IPS-NIHi7 (cell line): ENCODE results near the gene ST3GAL2.

Source experiments
- DNase-seq: peaks from one replicate; pipeline ENCODE4 v3.0.0; 2012; ENCODE audit warnings: mixed read lengths; ENCODE audit errors: extremely low spot score

ST3GAL2 gene, protein sequence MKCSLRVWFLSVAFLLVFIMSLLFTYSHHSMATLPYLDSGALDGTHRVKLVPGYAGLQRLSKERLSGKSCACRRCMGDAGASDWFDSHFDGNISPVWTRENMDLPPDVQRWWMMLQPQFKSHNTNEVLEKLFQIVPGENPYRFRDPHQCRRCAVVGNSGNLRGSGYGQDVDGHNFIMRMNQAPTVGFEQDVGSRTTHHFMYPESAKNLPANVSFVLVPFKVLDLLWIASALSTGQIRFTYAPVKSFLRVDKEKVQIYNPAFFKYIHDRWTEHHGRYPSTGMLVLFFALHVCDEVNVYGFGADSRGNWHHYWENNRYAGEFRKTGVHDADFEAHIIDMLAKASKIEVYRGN

DNA sequence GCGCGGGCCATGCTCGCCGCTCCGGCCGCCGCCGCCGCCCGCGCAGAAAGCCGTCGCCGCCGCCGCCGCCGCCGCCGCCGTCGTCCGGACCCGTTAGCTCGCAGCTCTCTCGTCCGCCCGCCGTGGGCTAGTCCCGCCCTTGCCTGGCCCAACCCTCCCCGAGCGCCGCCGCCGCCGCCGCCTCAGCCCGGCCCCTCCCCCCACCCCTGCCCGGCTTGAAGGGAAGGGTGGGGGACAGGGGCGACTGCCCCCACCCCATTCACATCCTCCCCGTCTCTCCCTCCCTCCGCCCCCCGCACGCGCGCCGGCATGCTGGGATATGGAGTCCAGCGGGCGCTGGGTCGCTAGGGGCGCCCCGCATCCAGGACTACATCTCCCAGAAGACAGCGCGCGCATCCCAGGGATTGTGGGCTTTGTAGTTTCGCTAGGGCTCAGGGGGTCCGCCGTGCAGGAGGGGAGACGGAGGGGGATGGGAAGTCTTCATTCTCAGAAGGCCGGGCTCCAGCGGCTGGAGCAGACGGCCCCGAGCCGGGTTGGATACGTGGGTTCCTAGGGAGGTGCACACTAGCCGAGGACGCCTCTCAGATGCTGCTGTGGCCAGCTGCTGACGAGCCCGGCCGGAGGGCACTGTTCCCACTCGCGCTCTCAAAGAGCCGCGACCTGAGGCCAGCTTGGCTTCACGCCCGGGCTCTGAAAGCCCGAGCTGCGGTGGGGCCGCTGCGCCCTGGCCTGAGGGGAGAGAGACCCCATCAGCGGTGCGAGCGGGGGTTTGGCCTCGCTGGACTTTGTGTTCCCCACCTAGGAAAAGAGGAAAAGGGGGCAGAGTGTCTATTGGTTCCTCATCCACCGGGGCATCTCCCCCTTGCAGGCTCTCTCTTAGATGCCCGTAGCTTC, at the start of gene ST3GAL2:
Gene ST3GAL2 (minus strand): TSS at position 132 of the 894 bp plus-strand sequence. CDS start 40,570 bp downstream, outside the sequence.
- DNase-seq = peak; percentile 95

DNA sequence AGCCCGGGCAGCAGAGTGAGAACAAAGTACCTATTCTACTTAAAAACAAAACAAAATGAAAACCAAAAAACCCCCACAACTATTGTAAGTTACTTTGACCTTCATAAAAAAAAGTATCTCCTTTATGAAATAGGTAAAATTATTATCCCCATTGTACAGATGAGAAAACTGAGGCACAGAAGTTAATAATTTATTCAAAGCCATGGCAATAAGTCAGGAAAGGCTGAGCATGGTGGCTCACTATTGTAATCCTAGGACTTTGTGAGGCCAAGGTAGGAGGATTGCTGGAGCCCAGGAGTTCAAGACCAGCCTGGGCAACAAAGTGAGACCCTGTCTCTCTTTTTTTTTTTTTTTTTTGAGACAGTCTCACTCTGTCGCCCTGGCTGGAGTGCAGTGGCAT, 46.0 kb upstream of the ST3GAL2 start:
- DNase-seq = no peak

DNA sequence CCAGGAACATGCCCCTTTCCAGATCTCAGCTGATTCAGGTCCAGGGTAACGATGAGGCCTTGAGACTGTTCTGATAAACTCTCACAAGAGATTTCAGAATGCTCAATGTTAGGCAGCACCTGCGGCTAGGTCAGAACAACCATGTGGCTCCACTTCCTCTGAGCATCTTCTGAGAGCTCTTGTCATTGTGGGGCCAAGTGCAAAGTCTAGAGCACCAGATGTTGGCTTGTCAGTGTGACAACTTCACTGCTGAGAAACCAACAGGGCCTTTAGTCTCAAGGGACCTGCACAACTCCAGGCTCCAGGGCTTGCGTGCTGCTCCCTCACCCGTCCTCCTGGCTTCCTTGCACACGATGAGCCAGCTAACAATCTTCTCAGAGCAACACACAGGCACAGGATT, 44.5 kb upstream of the ST3GAL2 start:
- no peak for DNase-seq

DNA sequence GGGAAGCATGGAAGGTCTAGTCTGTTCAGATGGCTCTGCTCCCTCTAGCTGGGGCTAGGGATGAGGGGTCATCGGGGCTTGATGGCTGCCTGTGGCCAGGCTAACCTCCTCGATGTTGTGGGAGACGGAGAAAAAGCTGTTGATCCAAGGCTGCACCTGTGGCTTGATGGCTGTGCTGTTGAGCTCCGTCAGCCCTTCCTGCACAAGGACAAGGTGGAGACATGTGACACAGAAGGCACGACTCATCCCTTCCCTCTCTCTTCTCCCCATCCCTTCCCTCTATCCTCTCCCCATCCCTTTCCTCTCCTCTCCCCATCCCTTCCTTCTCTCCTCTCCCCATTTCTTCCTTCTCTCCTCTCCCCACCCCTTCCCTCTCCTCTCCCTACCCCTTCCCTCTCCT, 43.7 kb upstream of the ST3GAL2 start:
- no peak for DNase-seq

DNA sequence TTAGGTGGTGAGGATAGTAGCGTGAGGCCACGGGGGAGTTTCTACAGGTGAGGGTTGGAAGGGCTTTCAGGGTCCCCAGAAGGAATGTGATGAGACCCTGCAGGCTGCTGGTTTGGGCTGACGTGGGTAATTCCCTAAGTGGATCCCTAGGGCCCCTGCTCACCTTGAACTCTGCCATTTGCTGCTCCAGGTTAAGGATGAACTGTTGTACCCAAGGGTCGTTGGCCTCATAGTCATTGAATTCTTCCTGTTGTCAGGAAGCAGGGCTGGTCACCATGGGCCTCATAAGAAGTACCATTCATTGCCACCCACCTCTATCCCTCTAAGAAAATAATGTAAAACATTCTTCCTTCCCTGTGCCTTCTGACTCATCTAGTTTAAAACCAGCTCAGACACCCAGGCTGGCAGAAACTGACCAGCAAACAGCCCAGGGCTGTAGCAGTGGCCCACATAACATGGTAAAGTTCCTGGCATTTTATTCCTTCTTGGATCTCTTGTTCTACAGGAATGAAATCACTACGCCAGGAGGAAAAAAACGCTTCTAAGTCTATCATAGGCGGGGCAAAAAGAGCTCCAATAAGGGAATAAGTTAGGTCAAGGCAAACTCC, 43.1 kb upstream of the ST3GAL2 start:
- no peak for DNase-seq

DNA sequence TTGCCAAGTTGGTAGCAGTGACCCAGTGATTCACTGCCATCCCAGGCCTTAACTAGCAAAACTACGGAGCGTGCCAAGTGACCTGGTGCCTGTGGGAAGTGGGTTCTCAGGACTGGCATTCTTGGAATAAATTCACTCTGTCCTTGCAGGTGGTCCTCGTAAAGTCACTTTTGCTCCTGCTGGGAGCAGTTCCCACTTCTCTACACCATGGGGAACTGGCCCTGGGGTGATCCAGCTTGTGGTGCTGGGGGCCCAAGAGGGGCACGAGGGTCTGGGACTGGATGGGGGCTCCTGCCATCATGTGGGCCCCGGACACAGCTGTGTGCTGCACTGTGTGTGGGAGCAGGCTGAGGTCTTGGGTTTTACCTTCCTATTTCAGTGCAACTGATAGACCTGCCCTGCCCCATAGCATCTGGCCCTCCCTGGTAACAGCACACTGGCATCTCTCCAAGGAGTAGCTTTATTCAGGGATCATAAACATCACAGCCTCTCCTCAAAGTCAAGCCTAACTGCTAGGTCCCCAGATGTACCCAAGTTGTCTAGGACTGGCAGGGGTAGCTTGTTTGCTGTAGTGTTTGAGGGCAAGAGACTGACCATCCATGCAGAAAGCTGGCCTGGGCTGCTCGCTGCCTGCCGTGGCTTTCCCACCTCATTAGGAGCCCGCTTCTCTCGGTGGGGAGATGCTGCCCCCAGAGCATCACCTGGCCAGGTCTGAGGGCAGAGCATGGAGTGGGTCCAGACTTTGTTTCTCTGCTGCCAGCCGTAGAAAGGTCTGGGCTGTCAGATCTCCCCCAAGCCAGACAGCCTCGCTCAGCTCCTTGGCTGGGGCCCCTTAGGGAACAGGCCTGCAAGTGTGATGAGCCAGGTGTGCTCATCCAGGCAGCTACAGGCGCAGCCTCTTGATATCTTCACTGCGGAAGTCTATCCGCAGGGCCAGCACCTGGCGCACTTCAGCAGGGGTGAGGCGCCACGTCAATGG, 41.5 kb upstream of the ST3GAL2 start:
- DNase-seq = no peak

DNA sequence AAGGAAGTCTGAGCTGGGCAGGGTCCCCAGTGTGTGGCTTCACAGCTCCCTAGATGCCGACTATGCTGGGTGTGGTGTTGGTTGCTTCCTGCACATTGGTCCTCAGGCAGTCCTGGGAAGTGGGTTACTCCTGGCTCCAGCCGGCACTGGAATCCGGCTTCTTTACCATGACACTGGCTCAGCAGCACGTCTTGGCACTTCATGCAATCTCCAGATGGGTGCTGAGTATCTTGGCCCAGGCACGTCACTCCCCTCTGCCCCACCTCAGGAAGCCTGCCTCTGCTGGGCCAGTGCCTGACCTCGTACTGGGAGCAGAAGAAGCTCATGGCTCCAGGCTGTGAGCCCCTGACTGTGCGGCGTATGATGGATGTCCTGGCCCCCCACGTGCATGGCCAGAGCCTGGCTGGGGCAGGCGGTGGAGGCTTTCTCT, 40.0 kb upstream of the ST3GAL2 start:
- DNase-seq = no peak

DNA sequence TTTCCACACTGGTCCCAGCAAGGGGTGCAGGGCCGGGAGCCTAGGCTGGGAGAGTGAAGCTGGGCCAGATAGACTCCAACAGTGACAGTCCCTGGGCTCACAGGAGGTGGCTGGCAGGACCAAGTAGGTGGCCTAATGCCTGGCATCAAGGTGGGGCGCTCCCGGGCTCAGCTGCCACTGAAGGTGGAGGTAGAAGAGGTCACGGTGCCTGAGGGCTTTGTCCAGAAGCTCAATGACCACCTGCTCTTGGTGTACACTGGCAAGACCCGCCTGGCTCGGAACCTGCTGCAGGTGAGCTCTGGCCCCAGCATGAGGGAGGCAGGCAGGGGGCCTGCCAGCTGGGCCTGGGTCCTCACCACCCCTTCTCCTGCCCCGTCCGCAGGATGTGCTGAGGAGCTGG, 39.3 kb upstream of the ST3GAL2 start:
- DNase-seq = no peak

DNA sequence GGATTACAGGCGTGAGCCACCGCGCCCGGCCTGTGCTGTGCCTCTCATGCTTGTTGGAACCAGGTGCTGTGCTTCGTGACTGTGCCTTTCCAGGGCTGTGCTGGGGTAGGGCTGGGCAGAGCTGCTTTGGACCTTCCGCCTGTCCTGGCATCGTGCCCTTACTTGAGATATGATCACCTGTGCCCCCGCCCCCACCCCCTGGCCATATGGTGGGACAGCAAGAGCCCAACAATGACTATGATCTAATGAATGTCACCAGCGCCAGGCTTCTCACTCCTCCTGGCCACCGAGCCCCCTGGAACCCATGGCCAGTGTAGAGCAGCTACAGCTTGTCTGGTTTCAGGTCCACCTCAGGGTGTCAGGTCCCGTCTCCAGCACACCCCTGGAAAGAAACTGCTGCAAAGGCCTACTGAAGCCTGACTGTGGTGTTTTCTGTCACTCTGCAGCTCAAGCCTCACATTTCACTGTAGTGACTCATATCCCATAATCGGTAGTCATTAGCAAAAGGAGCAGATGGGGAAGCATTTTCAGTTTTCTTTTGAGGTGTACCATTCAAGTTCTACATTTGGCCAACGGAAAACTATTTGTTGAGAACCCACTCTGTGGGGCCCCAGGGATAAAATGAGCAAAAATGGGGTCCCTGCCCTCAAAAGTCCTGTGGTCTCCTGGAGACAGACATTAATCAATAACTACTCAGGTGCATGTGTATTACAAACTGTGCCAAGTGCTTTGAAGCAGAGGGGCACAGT, 37.5 kb upstream of the ST3GAL2 start:
- DNase-seq = no peak

DNA sequence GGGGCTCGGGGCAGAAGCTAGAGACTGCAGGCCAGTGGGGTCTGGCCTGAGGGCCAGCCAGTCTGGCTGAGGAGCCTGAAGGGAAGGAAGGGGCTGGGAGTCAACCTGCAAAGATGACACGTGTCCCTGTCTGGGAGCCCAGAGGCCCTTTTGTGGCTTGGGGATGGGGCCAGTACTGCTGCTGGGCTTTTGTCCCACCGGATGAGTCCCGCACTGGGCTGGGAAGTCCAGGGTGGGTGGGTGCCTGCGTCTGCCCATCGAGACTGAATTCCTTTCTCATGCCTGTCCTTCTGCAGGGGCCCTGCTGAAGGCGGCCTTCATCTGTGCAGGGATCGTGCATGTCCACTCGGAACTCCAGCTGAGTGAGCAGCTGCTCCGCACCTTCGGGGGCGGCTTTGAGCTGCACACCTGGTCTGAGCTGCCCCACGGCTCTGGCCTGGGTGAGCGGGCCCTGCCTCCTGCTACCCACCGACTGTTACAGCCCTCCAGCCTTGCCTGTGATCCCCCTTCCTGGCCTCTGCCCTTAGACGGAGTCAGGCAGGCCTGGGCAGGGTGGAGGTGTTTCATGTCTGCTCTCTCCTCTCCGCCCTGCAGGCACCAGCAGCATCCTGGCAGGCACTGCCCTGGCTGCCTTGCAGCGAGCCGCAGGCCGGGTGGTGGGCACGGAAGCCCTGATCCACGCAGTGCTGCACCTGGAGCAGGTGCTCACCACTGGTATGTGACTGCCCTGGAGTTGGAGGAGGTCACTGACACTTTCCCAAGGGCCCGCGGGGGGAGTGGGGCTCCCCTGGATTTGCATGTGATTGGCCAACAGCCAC, 36.4 kb upstream of the ST3GAL2 start:
- DNase-seq = no peak

DNA sequence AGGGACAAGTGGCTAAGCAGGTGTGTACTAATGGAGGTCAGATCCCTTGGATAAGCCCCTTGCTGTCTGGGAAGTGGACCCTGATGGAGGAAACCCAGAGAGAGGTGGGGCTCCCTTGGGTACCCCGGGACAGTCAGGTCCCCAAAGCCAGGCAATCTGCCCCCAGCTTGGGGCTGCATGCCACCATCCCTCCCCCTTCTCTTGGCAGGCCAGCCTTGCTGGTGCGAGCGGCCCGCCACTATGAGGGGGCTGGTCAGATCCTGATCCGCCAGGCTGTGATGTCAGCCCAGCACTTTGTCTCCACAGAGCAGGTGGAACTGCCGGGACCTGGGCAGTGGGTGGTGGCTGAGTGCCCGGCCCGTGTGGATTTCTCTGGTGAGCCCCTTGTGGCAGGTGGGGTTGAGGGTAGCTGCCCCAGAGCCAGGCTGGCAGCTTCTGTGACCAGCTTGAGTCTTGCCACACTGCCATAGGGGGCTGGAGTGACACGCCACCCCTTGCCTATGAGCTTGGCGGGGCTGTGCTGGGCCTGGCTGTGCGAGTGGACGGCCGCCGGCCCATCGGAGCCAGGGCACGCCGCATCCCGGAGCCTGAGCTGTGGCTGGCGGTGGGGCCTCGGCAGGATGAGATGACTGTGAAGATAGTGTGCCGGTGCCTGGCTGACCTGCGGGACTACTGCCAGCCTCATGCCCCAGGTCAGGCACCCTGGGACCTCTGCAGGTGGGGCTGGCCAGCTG, 35.6 kb upstream of the ST3GAL2 start:
- no peak for DNase-seq

DNA sequence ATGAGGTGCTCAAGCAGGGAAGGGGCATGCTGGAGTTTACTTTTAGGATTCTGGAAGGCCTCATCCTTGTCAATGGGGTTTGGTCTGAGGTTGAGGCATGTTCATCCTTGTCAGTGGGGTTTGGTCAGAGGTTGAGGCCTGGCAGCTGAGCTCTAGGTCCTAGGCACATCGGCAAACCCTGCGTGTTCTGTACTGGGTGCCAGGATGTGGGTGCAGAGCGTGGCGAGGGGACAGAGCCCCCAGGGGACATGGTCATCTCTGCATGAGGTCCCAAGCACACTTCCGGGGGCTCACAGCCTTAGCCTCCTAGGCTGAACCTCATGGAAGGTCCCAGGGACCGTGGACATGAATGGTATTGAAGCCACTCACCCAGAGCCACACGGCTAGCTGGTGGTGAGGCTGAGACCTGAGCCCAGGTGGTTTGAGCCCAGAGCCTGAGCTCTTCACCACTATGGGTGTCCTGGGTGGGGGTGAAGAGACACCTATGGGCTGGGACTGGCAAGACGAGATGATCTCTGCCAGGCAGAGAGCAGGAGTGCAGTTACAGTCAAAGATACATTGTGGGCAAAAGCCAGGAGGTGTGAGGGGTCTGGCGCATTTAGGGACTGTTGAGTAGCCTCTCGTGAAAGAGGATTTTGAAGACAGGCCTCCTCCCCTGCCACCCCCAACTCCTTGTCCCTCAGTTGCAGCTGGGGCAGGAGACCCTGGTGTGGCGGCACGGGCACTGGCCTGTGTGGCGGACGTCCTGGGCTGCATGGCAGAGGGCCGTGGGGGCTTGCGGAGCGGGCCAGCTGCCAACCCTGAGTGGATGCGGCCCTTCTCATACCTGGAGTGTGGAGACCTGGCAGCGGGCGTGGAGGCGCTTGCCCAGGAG, 34.8 kb upstream of the ST3GAL2 start:
- no peak for DNase-seq

DNA sequence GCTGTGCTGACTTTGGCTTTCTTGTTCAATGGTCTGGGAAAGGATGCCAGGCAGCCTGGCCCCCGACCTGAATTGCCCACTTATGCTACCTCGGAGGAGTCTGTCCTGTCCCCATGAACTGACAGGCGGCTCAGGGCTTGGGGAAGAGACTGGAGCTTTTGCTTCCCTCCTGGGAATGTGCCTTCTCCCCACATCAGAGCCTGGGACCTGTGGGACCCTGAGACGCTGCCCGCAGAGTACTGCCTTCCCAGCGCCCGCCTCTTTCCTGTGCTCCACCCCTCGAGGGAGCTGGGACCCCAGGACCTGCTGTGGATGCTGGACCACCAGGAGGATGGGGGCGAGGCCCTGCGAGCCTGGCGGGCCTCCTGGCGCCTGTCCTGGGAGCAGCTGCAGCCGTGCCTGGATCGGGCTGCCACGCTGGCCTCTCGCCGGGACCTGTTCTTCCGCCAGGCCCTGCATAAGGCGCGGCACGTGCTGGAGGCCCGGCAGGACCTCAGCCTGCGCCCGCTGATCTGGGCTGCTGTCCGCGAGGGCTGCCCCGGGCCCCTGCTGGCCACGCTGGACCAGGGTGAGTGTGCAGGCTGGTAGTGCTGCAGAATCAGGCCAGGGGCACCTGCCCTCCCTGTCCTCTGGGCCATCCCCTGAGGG, 34.0 kb upstream of the ST3GAL2 start:
- DNase-seq = no peak

DNA sequence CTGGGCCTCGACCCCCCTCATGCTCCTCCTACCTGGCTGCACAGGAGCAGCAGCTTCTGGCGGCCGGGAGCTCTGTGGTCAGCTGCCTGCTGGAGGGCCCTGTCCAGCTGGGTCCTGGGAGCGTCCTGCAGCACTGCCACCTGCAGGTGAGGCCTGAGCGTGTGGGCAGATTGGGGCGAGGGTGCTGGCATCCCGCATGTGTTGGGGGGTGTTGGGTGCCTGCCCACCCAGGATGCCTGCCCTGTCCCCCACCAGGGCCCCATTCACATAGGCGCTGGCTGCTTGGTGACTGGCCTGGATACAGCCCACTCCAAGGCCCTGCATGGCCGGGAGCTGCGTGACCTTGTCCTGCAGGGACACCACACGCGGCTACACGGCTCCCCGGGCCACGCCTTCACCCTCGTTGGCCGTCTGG, 32.0 kb upstream of the ST3GAL2 start:
- peak; percentile 85 for DNase-seq

DNA sequence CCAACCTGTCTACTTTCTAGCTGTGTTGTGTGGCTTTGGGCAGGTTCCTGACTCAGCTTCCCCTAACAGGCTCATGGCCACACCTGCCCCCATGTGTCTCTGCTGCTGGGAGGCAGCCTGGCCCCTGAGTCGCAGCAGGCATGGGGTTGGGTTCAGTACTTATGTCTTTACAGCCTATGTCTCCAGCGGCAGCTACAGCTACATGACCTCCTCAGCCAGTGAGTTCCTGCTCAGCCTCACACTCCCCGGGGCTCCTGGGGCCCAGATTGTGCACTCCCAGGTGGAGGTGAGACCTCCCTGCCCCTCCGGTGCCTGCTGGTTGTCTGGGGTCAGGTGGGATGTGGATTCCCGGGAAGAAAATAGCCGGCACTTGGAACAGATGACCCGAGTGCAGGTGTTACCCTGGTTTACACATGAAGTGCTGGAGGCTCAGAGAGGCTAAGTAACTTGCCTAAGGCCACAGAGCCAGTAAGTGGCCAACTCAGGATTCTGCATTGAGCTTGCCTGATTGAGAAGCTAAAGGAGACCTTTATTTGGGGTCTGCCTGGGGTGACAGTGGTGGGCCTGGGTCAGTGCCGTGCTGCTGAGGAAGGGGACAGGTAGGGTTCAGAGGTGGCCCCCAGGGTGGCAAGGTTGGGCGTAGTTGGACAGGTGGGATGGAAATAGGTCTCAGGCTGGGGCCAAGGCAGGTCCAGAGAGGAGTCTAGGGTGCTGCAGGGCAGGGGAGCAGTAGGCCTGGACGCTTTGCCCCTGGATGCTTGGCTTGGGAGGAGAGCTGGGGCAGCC, 31.4 kb upstream of the ST3GAL2 start:
- DNase-seq = no peak

DNA sequence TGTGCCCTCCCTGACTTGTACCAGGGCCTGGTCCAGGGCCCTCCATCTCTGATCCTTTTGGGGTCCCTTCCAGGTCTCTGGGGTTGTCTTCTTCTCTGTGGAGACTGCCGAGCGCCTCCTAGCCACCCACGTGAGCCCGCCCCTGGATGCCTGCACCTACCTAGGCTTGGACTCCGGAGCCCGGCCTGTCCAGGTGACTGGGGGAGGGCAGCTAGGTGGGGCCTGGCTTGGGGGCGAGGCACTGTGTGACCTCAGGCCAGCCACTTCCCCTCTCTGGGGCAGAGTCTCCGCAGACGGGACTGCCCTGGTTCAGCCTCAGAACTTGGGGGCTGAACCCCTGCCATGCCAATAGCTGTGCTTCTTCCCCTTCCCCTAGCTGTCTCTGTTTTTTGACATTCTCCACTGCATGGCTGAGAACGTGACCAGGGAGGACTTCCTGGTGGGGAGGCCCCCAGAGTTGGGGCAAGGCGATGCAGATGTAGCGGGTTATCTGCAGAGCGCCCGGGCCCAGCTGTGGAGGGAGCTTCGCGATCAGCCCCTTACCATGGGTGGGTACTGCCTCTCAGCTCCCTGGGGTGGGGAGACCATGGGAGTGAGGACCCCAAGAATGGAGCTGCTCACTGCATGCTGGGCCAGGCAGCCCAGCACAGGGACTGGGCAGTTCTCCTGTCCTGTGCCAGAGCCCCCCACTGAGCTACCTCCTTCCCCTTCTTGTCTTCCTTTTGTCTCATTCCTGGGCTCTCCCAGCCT, 30.1 kb upstream of the ST3GAL2 start:
- no peak for DNase-seq
